Prostate gland (tissue), 2 donors: ENCODE measurements around the gene MRPS25.

ENCODE experiments used
- POLR2A ChIP-seq: fragments of 450-650 bp; IDR thresholded peaks from one replicate; pipeline ENCODE4 v1.6.1; 2016; ENCODE audit warnings: antibody characterized with exemption, mild to moderate bottlenecking
- POLR2AphosphoS5 ChIP-seq: sonication (generic); formaldehyde crosslinking; IDR thresholded peaks from one replicate; pipeline ENCODE4 v1.6.1; 2017; ENCODE audit warnings: antibody characterized with exemption
- TF ChIP-seq, protein P1 (sequence below), 4 experiments: fragments of 200-600 bp in 2 of 4; fragments of 450-650 bp in 2 of 4; sonication (generic) in 2 of 4; IDR thresholded peaks; 1 replicate in 3 of 4; 2 replicates in 1 of 4; pipeline ENCODE4 v1.5.1; 2016 to 2019; ENCODE audit warnings: antibody characterized with exemption in 4 of 4, mild to moderate bottlenecking in 2 of 4, moderate library complexity in 2 of 4

- TF ChIP-seq, protein P1, sequence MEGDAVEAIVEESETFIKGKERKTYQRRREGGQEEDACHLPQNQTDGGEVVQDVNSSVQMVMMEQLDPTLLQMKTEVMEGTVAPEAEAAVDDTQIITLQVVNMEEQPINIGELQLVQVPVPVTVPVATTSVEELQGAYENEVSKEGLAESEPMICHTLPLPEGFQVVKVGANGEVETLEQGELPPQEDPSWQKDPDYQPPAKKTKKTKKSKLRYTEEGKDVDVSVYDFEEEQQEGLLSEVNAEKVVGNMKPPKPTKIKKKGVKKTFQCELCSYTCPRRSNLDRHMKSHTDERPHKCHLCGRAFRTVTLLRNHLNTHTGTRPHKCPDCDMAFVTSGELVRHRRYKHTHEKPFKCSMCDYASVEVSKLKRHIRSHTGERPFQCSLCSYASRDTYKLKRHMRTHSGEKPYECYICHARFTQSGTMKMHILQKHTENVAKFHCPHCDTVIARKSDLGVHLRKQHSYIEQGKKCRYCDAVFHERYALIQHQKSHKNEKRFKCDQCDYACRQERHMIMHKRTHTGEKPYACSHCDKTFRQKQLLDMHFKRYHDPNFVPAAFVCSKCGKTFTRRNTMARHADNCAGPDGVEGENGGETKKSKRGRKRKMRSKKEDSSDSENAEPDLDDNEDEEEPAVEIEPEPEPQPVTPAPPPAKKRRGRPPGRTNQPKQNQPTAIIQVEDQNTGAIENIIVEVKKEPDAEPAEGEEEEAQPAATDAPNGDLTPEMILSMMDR (IDR thresholded peaks at IDR 0.05), result no peak
- TF ChIP-seq POLR2A (no peak), POLR2AphosphoS5 (no peak)
These were observed 30.9 kb upstream of the MRPS25 start for GRCh38 chr3:15096046-15096445.
